Effector CD8-positive, alpha-beta T cell (primary cell): ENCODE results near the gene PIGC.

Source experiments
- DNase-seq: peaks from one replicate; lab custom pipeline; 2025; lab: John Stamatoyannopoulos, UW

Gene PIGC

DNA sequence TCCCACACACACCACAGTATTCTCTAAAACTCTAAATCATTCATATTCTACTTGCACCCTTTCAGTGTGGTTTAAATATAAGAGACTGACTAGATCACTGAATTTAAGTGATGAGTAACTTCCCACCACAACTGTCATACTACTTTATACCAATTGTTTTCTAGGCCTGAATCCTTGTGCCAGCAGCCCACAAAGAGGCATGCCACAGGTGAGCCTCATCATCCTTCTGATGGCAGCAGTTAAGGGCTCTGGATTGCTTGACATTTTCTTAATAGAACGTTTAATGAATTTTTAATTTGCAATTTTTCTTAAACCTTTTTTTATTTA is 13.8 kb downstream of the PIGC start:
- DNase-seq = no peak

DNA sequence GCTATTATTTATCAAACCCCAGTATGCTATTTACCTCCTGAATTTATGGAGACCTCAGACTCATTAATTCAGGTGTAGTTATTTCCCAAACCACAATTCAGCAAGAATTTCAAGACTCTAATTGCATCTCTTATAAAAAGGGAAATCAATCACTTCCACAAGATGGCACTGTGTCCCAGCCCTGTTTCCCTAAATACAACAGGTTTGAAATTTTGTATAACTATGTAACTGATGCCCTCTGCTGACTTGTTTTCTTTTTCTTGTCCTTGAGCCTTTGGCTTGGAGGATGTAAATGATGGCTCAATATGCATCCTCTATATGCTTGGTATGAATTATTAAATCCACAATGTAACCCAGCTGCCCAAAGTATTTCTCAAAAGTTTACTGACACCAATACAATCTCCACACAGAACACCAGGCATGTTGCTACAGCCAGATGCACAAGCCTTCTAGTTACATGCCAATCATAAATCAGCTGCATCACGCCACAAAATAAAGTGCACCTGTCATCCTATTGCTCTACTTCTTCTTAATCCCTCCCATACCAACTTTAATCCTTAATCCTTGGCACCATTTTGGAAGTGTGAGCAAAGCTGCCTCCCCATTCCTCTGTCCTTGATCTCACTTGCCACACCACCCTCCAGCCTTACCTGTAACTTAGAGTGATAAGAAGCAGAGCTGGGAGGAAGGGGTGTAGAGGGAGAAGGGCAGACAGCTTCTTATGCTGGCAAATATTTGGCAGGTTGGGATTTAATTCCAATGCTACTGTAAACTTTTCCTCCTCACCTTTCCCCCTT is 14.3 kb downstream of the PIGC start:
- DNase-seq = no peak

DNA sequence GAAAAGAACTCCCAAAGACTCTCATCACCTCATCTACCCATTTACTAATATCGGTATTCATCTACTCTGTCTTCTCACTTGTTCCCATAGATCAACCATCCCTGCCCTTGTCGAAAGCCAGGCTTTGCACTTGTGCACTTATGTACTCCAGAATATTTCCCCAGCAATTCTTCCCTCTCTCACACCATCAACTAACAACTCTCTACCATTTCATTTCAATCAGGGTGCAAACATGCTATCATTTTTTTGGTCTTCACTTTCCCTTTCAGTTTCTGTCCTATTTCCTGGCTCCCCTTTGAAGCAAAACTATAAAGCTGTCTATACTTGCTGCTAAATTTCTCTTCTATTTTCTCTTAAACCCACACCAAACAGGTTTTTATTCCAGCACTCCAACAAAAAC is 16.7 kb downstream of the PIGC start:
- no peak for DNase-seq

- DNase-seq = no peak
Measured at GRCh38 chr1:172425339-172425738, 18.5 kb downstream of the PIGC start.

DNA sequence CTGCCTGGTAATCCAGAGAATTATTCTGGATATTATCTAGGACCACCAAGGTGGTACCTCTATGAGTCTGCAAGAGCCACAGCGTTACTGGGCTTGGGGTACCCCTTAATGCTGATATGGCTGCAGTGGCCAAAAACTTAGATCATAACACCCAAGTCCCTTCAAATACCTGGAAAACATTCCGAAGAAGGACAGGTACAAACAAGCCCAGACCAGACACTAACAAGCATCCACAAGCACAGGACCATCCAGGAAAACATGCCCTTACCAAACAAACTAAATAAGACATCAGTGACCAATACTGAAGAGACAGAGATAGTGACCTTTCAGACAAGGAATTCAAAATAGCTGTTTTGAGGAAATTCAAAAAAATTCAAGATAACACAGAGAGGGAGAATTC is 20.5 kb downstream of the PIGC start:
- no peak for DNase-seq

- DNase-seq = no peak
Measured at GRCh38 chr1:172421974-172422604, 21.8 kb downstream of the PIGC start.

GRCh38 chr1:172420385-172420784 is 23.5 kb downstream of the PIGC start, which contains the start of gene C1orf105:
TSS of gene C1orf105 (plus strand) at chr1:172420685. CDS start at chr1:172420886, 201 bp downstream.
- DNase-seq = no peak

- no peak for DNase-seq
Measured at GRCh38 chr1:172417557-172417956, 26.3 kb downstream of the PIGC start.

DNA sequence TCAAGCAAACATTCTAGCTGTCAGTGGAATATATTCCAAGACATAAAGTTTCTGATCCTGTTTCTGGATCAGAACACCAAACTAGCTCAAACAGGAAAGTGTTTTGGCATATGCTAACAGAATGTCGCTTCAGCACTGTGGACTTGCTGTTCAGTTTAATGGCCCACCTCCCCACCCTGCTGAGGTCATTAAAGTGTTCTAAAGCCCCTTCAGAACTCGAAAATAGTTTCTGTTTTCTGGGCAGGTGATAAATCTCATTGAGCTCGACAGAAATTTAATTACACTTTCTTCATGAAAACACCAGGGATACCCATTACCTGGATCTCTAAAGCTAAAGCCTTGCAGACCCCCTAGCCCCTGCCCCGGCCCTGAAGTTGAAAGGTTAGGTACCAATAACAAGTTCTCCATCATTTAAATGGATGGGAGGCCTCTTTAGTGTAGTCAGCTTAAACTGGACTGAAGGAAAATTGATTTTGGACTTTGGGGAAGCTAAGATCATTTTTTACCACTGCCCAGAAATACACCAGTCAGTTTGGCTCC is 27.3 kb downstream of the PIGC start:
- no peak for DNase-seq

GRCh38 chr1:172414331-172414730 is 29.5 kb downstream of the PIGC start:
- no peak for DNase-seq

GRCh38 chr1:172411791-172412338 is 32.0 kb downstream of the PIGC start:
- DNase-seq = no peak

DNA sequence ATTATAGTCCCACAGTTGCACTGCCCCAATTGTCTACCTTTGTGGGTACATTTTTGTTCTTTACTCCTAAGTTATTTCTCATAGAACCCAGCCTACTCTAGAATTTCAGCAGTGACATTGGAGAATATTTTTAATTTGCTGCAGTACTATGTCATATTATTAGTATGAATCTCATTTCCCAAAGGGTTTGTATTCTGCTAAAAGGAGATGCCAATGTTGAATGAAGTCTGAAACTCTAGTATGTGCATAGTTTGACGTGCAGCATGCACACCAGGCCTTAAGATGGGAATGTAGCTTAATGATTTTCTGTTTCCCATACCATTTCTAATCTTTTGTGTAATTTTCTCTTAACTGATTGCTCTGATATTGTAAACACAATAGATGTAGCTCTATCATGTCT is 33.8 kb downstream of the PIGC start:
- DNase-seq = no peak

GRCh38 chr1:172408958-172409357 is 34.9 kb downstream of the PIGC start:
- DNase-seq = no peak

DNA sequence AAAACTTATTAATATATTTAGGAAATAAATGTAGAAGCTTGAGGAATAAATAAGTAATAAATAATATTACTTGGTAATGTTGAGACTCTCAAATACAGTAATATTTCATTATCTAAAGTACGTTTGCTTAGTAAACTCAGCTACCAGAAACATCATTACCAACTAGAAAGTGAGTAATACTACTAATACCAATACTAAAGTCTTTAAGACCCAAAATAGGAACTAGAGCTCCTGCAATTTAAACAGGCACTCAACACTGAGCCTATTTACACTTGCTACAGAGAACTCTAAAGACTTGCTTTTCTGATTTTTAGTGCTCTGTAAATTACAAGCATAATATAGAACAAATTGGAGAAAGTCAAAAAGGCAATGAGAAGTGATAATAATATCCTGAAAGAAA is 36.9 kb downstream of the PIGC start:
- DNase-seq = no peak

- DNase-seq = no peak
Measured at GRCh38 chr1:172405912-172406311, 38.0 kb downstream of the PIGC start.

- no peak for DNase-seq
Measured at GRCh38 chr1:172404121-172404520, 39.7 kb downstream of the PIGC start.

DNA sequence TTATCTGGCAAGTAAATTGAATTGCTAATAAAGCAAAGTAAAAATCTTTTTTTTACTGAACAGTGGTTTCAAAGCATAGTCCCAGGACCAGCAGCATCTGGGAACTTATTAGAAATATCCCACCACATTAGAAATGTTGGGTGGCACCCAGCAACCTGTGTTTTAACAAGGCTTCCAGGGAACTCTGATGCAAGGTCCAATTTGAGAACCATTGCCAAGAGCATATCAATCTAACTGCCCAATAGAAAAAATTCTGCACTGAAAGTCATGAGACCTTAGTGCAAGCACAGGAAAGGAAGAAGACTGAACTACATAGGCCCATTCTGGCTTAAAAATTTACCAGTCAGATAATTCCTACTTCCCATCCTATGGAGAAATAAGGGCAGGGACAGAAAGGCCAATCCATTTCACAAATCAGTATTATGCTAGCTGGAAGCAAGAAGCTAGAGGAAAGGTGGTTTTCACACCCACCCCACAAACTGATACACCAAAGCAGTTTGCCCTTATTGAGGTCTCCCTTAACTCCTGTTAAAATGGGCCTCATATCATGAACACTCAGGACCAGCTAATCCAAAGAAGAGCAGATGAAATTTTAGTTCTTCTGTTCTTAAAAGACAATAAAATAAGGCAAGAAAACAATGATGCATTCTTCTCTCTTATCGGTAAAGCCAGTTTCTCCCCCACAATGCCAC is 40.8 kb downstream of the PIGC start:
- no peak for DNase-seq

GRCh38 chr1:172401892-172402291 is 42.0 kb downstream of the PIGC start:
- no peak for DNase-seq

DNA sequence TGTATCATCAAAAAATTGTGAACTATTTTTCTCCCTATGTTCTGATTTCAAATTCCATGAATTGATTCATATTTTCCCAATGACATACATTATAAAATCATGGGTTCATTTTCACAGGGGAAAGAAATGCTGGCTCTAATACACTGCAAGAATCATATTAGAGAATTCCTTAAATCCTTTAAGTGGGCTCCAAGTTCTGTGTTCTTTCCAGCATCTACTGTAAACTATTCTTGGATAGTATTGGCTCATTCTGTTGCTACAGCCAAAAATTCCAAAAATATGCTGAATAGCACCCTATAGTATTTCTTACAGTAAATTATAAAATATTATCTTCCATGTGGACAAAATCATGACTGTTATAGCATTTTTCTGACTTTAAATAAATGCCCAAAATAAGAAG is 42.4 kb downstream of the PIGC start:
- no peak for DNase-seq

DNA sequence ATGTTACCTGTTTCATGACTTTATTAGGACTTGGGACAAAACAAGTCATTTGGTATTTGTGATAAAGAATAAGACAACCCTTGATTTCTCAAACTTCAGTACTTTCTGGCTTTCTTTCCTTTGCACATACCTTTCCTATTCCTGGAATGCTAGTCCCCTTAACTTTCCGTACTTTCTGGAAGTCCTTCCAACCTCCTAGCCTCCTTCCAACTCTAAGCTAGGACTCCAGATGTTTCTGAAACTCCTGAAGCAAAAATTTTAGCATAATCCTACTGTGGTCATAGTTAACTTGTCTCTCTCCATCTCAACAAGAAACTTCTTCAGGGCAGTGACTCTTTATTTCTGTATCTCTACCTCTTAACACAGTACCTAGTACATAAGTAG is 43.2 kb downstream of the PIGC start:
- DNase-seq = no peak

DNA sequence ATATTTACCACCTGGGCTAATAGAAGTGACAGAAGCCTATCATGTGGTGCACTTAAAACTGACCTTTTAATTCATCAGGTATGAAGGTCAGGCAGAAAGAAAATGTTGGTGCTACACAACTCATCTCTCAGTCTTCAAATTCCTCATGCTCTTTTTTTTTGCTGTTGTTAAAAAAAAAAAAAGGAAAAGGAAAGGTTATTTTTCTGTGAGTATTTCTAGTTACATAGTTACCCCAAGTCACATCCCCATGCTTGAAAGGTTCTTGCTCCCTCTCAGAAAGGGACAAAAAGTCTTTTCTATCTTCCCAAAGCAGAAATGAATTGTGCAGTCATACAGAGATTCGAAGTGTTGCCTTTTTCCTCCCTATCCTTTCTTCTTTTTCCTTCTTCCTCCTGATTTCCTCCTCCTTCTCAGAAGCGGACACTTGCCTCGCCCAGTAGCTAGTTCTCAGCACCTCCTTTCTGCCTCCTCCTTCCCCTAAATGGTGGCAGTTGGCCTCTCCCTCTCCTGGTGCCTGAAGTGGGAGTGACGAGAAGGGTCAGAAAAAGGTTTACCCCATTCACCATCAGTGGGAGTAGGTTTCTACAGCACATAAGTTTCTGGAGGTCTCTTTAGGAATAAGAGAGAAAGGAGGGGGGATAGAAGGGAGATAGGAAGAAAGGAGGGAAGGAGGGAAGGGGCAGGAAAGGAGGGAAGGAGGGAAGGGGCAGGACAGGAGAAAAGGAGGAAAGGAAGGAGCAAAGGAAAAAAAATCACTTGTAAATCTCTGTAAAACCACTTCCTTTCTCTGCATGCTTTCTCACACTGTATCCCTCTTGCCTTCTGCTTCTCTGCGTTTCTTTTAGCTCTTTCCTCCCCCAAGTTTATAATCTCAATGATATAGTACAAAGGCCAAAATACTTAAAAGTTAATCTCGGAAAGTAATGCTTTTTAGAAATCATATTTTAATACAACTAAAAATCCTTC is 43.8 kb downstream of the PIGC start:
- no peak for DNase-seq
